ENCODE results near the gene TRA2B. TPM values are rescaled to one million over a fixed set of nuclear protein-coding genes. Genes with fewer than 3 reads are reported as not detected.

TRA2B gene
- total RNA-seq, 1 experiment from 2014 or later = 172 TPM

- Histone ChIP-seq H3K9ac (ENCODE audit: low read length) (no peak overlapping the region), H3K9me2 (ENCODE audit: insufficient read depth) (no peaks in the 10 kb centered on the region), H3K79me2 (ENCODE audit: insufficient read depth, low read length) (no peaks in the 10 kb centered on the region), H3K27ac (ENCODE audit: low read depth, low read length) (no peak overlapping the region), H2AFZ (ENCODE audit: low read depth, low read length, poor library complexity, severe bottlenecking) (no peak overlapping the region), H3K27me3 (ENCODE audit: insufficient read depth, low read length) (no peaks in the 10 kb centered on the region), H3K36me3 (ENCODE audit: control insufficient read depth in 1 of 2, insufficient read depth in 2 of 2, low read length in 2 of 2) (no peaks in the 10 kb centered on the region), H4K20me1 (ENCODE audit: insufficient read depth) (no peaks in the 10 kb centered on the region), H3K4me3 (replicated peaks in 1 of 2; ENCODE audit: low read depth in 1 of 2, low read length in 2 of 2) (no peak overlapping the region), H3K9me3 (ENCODE audit: control insufficient read depth in 1 of 2, insufficient read depth in 1 of 2, low read depth in 1 of 2, low read length in 2 of 2) (no peaks in the 10 kb centered on the region), H3K4me2 (ENCODE audit: low read length) (no peak overlapping the region), H3K4me1 (ENCODE audit: control insufficient read depth in 1 of 2, insufficient read depth in 2 of 2, low read length in 2 of 2) (peaks cover 0 to 8% of the 10 kb centered on the region in 2 experiments; a peak in 1 of 4 replicates)
- ATAC-seq (no peak), DNase-seq (ENCODE audit: low read depth, low spot score) (no peak)
- no TSS peak for BruUV-seq (replicated peaks)
- no peak for TF ChIP-seq POLR2A (IDR thresholded peaks at IDR 0.05; ENCODE audit: borderline replicate concordance, extremely low read depth, insufficient read depth, insufficient read length)
- TF ChIP-seq POLR2AphosphoS5 (IDR thresholded peaks at IDR 0.05; ENCODE audit: low read depth, low read length) = no peak
- no peak for TF ChIP-seq RAD21 (IDR thresholded peaks at IDR 0.05; ENCODE audit: low read depth)
- TF ChIP-seq, protein P1, sequence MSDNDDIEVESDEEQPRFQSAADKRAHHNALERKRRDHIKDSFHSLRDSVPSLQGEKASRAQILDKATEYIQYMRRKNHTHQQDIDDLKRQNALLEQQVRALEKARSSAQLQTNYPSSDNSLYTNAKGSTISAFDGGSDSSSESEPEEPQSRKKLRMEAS (IDR thresholded peaks at IDR 0.05) = no peak
- TF ChIP-seq, protein P2, sequence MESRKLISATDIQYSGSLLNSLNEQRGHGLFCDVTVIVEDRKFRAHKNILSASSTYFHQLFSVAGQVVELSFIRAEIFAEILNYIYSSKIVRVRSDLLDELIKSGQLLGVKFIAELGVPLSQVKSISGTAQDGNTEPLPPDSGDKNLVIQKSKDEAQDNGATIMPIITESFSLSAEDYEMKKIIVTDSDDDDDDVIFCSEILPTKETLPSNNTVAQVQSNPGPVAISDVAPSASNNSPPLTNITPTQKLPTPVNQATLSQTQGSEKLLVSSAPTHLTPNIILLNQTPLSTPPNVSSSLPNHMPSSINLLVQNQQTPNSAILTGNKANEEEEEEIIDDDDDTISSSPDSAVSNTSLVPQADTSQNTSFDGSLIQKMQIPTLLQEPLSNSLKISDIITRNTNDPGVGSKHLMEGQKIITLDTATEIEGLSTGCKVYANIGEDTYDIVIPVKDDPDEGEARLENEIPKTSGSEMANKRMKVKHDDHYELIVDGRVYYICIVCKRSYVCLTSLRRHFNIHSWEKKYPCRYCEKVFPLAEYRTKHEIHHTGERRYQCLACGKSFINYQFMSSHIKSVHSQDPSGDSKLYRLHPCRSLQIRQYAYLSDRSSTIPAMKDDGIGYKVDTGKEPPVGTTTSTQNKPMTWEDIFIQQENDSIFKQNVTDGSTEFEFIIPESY (IDR thresholded peaks at IDR 0.05; ENCODE audit: extremely low read depth, insufficient replicate concordance, low read length) = no peak
- no peak for TF ChIP-seq REST (IDR thresholded peaks at IDR 0.05; ENCODE audit: low read depth)
- intact Hi-C loops (cut with micrococcal nuclease) = loop anchor here (2.0 to 10.0 kb wide), 3 partner anchors 287 to 843 kb away; no protein-coding TSS in a partner anchor
- ChIA-PET RAD21 (ENCODE audit: low non-redundant PET in 1 of 2, low total read pairs in 2 of 2, uncharacterized antibody in 2 of 2, unreplicated experiment in 2 of 2) (no interaction called here), POLR2A (no interaction called here), CTCF (interaction anchor here (3.5 to 3.9 kb wide), 2 partner anchors 260 to 295 kb away, joined by 12 to 16 read pairs; no protein-coding TSS in a partner anchor)
Measured at GRCh38 chr3:185981621-185982020, 43.8 kb upstream of the TRA2B start.

Data from HCT116 (cell line).